ENCODE results near the gene CDC20B. TPM values are rescaled to one million over a fixed set of nuclear protein-coding genes. Genes with fewer than 3 reads are reported as not detected.

Gene CDC20B
- total and polyA plus RNA-seq, 2 experiments from 2014 or later: not detected

DNA sequence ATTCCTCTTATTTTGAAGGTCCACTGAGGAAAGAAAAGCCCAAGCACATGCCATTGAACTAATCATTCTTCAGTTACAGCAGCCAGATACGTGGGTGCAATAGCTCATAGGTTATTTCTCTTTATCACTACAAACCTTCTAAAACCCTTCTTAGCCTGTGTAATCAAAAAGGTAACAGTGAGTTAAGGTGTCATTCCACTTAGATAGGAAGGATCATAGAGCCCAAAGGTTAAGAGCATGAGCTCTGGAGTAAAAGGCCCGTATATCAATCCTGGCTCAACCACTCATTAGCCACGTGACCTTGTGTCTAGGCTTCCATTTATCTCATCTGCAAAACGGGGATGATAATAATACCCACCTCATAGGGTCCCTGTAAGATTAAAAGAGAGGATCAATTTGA is 10.3 kb downstream of the CDC20B start:
- peaks cover 20% of the 10 kb centered on the region; the same call in 1 of the 2 replicates for H3K36me3 ChIP-seq (ENCODE audit: insufficient read depth)
- no peak overlapping the region for H2AFZ ChIP-seq
- Mint-ChIP-seq H3K4me3 (no peak overlapping the region), H3K36me3 (ENCODE audit: low read depth) (peaks cover 38% of the 10 kb centered on the region; the same call in 2 of the 3 replicates), H3K27me3 (ENCODE audit: insufficient read depth, low read depth, poor library complexity) (peaks cover 1% of the 10 kb centered on the region), H3K27ac (no peak overlapping the region), H3K9me3 (no peaks in the 10 kb centered on the region), H3K4me1 (no peaks in the 10 kb centered on the region; the same call in 2 of the 3 replicates)
- no peaks in the 10 kb centered on the region for H3F3A ChIP-seq (replicated peaks; ENCODE audit: low read depth)
- H3K9me2 ChIP-seq (ENCODE audit: insufficient read depth): no peaks in the 10 kb centered on the region
- no peak for TF ChIP-seq EZH2phosphoT487 (IDR thresholded peaks at IDR 0.05; ENCODE audit: unreplicated experiment)
- no peak for TF ChIP-seq STAT1 (IDR thresholded peaks at IDR 0.05; ENCODE audit: unreplicated experiment)
- no peak for TF ChIP-seq JUNB (IDR thresholded peaks at IDR 0.05; ENCODE audit: unreplicated experiment)
- TF ChIP-seq, protein P1, sequence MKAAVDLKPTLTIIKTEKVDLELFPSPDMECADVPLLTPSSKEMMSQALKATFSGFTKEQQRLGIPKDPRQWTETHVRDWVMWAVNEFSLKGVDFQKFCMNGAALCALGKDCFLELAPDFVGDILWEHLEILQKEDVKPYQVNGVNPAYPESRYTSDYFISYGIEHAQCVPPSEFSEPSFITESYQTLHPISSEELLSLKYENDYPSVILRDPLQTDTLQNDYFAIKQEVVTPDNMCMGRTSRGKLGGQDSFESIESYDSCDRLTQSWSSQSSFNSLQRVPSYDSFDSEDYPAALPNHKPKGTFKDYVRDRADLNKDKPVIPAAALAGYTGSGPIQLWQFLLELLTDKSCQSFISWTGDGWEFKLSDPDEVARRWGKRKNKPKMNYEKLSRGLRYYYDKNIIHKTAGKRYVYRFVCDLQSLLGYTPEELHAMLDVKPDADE (IDR thresholded peaks at IDR 0.05): no peak
- no peak for TF ChIP-seq ZNF114 (CRISPR knock-in tag; IDR thresholded peaks at IDR 0.05)
- TF ChIP-seq, protein P2, sequence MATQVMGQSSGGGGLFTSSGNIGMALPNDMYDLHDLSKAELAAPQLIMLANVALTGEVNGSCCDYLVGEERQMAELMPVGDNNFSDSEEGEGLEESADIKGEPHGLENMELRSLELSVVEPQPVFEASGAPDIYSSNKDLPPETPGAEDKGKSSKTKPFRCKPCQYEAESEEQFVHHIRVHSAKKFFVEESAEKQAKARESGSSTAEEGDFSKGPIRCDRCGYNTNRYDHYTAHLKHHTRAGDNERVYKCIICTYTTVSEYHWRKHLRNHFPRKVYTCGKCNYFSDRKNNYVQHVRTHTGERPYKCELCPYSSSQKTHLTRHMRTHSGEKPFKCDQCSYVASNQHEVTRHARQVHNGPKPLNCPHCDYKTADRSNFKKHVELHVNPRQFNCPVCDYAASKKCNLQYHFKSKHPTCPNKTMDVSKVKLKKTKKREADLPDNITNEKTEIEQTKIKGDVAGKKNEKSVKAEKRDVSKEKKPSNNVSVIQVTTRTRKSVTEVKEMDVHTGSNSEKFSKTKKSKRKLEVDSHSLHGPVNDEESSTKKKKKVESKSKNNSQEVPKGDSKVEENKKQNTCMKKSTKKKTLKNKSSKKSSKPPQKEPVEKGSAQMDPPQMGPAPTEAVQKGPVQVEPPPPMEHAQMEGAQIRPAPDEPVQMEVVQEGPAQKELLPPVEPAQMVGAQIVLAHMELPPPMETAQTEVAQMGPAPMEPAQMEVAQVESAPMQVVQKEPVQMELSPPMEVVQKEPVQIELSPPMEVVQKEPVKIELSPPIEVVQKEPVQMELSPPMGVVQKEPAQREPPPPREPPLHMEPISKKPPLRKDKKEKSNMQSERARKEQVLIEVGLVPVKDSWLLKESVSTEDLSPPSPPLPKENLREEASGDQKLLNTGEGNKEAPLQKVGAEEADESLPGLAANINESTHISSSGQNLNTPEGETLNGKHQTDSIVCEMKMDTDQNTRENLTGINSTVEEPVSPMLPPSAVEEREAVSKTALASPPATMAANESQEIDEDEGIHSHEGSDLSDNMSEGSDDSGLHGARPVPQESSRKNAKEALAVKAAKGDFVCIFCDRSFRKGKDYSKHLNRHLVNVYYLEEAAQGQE (IDR thresholded peaks at IDR 0.05; ENCODE audit: unreplicated experiment): no peak
- TF ChIP-seq POLR2AphosphoS5 (IDR thresholded peaks at IDR 0.05; ENCODE audit: low read depth): no peak
- no peak for TF ChIP-seq NANOG (IDR thresholded peaks at IDR 0.05; ENCODE audit: borderline replicate concordance)
- TF ChIP-seq CREB1 (CRISPR knock-in tag; IDR thresholded peaks at IDR 0.05; ENCODE audit: low read depth): no peak
- TF ChIP-seq, protein P3, sequence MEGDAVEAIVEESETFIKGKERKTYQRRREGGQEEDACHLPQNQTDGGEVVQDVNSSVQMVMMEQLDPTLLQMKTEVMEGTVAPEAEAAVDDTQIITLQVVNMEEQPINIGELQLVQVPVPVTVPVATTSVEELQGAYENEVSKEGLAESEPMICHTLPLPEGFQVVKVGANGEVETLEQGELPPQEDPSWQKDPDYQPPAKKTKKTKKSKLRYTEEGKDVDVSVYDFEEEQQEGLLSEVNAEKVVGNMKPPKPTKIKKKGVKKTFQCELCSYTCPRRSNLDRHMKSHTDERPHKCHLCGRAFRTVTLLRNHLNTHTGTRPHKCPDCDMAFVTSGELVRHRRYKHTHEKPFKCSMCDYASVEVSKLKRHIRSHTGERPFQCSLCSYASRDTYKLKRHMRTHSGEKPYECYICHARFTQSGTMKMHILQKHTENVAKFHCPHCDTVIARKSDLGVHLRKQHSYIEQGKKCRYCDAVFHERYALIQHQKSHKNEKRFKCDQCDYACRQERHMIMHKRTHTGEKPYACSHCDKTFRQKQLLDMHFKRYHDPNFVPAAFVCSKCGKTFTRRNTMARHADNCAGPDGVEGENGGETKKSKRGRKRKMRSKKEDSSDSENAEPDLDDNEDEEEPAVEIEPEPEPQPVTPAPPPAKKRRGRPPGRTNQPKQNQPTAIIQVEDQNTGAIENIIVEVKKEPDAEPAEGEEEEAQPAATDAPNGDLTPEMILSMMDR (conservative IDR thresholded peaks at IDR 0.05; ENCODE audit: low read depth in 2 of 2): no peak
- TF ChIP-seq, protein P4, sequence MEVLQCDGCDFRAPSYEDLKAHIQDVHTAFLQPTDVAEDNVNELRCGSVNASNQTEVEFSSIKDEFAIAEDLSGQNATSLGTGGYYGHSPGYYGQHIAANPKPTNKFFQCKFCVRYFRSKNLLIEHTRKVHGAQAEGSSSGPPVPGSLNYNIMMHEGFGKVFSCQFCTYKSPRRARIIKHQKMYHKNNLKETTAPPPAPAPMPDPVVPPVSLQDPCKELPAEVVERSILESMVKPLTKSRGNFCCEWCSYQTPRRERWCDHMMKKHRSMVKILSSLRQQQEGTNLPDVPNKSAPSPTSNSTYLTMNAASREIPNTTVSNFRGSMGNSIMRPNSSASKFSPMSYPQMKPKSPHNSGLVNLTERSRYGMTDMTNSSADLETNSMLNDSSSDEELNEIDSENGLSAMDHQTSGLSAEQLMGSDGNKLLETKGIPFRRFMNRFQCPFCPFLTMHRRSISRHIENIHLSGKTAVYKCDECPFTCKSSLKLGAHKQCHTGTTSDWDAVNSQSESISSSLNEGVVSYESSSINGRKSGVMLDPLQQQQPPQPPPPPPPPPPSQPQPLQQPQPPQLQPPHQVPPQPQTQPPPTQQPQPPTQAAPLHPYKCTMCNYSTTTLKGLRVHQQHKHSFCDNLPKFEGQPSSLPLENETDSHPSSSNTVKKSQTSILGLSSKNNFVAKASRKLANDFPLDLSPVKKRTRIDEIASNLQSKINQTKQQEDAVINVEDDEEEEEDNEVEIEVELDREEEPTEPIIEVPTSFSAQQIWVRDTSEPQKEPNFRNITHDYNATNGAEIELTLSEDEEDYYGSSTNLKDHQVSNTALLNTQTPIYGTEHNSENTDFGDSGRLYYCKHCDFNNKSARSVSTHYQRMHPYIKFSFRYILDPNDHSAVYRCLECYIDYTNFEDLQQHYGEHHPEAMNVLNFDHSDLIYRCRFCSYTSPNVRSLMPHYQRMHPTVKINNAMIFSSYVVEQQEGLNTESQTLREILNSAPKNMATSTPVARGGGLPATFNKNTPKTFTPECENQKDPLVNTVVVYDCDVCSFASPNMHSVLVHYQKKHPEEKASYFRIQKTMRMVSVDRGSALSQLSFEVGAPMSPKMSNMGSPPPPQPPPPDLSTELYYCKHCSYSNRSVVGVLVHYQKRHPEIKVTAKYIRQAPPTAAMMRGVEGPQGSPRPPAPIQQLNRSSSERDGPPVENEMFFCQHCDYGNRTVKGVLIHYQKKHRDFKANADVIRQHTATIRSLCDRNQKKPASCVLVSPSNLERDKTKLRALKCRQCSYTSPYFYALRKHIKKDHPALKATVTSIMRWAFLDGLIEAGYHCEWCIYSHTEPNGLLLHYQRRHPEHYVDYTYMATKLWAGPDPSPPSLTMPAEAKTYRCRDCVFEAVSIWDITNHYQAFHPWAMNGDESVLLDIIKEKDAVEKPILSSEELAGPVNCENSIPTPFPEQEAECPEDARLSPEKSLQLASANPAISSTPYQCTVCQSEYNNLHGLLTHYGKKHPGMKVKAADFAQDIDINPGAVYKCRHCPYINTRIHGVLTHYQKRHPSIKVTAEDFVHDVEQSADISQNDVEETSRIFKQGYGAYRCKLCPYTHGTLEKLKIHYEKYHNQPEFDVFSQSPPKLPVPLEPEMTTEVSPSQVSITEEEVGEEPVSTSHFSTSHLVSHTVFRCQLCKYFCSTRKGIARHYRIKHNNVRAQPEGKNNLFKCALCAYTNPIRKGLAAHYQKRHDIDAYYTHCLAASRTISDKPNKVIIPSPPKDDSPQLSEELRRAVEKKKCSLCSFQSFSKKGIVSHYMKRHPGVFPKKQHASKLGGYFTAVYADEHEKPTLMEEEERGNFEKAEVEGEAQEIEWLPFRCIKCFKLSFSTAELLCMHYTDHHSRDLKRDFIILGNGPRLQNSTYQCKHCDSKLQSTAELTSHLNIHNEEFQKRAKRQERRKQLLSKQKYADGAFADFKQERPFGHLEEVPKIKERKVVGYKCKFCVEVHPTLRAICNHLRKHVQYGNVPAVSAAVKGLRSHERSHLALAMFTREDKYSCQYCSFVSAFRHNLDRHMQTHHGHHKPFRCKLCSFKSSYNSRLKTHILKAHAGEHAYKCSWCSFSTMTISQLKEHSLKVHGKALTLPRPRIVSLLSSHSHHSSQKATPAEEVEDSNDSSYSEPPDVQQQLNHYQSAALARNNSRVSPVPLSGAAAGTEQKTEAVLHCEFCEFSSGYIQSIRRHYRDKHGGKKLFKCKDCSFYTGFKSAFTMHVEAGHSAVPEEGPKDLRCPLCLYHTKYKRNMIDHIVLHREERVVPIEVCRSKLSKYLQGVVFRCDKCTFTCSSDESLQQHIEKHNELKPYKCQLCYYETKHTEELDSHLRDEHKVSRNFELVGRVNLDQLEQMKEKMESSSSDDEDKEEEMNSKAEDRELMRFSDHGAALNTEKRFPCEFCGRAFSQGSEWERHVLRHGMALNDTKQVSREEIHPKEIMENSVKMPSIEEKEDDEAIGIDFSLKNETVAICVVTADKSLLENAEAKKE (CRISPR knock-in tag; IDR thresholded peaks at IDR 0.05): no peak
- TF ChIP-seq EZH2 (IDR thresholded peaks at IDR 0.05; ENCODE audit: low read depth, unreplicated experiment): no peak
- no peak for TF ChIP-seq ZNF331 (CRISPR knock-in tag; IDR thresholded peaks at IDR 0.05; ENCODE audit: low read depth)
- no peak overlapping the region for H3K27ac ChIP-seq (ENCODE audit: low read depth)
- ATAC-seq (no peak), DNase-seq (ENCODE audit: low spot score) (no peak)
- H3K4me3 ChIP-seq: no peak overlapping the region
- peaks cover 22% of the 10 kb centered on the region for H3K79me2 ChIP-seq (replicated peaks; ENCODE audit: insufficient read depth)
- H3K4me1 ChIP-seq (ENCODE audit: insufficient read depth): no peaks in the 10 kb centered on the region
- H4K20me1 ChIP-seq (replicated peaks; ENCODE audit: insufficient read depth): peaks cover 8% of the 10 kb centered on the region
- H3K27me3 ChIP-seq (ENCODE audit: insufficient read depth): no peaks in the 10 kb centered on the region
- no peak overlapping the region for H3K4me2 ChIP-seq
